A673 (cell line): ENCODE results near the gene CST8.

Experiments used
- CTCF ChIP-seq: fragments of 300-800, 200-600 bp; sonication (generic); conservative IDR thresholded peaks from 2 replicates; pipeline ENCODE4 v1.5.1; 2017; ENCODE audit warnings: low read depth, mild to moderate bottlenecking, antibody characterized with exemption, low read length, moderate library complexity, mixed read lengths
- EZH2 ChIP-seq: fragments of 200-600 bp; sonication (generic); IDR thresholded peaks from 2 replicates; pipeline ENCODE4 v1.6.1; 2017; ENCODE audit warnings: borderline replicate concordance, low read depth, mild to moderate bottlenecking, mixed read lengths, antibody characterized with exemption, low read length; ENCODE audit not compliant: poor library complexity, severe bottlenecking

- TF ChIP-seq CTCF = no peak
- no peak for TF ChIP-seq EZH2
These were observed 46.1 kb upstream of the CST8 start for GRCh38 chr20:23444859-23445258.
